HG03108 (cell line): ENCODE data around the gene WSCD1.

Source experiments
- ATAC-seq: cut with Tn5 transposase; IDR thresholded peaks from one replicate; pipeline ENCODE4 v1.9.1; 2021; ENCODE audit warnings: moderate library complexity; ENCODE audit not compliant: unreplicated experiment

The WSCD1 gene

GRCh38 chr17:6104956-6105648 is 34.9 kb downstream of the WSCD1 start:
- ATAC-seq, result no peak

GRCh38 chr17:6105649-6106007 is 35.4 kb downstream of the WSCD1 start:
- no peak for ATAC-seq

GRCh38 chr17:6106212-6106611 is 36.0 kb downstream of the WSCD1 start:
- no peak for ATAC-seq

GRCh38 chr17:6107791-6108190 is 37.6 kb downstream of the WSCD1 start:
- ATAC-seq, result no peak

- no peak for ATAC-seq
These were observed 38.2 kb downstream of the WSCD1 start for GRCh38 chr17:6108382-6108781.

GRCh38 chr17:6108987-6109386 is 38.8 kb downstream of the WSCD1 start:
- ATAC-seq, result no peak

GRCh38 chr17:6109536-6109935 is 39.4 kb downstream of the WSCD1 start:
- no peak for ATAC-seq

GRCh38 chr17:6110088-6110487 is 39.9 kb downstream of the WSCD1 start:
- no peak for ATAC-seq

GRCh38 chr17:6110592-6110991 is 40.4 kb downstream of the WSCD1 start:
- ATAC-seq, result no peak

- no peak for ATAC-seq
These were observed 50.2 kb downstream of the WSCD1 start for GRCh38 chr17:6120351-6120750.

GRCh38 chr17:6124856-6125255 is 54.7 kb downstream of the WSCD1 start:
- no peak for ATAC-seq

GRCh38 chr17:6126768-6127167 is 56.6 kb downstream of the WSCD1 start:
- no peak for ATAC-seq

- ATAC-seq, result no peak
These were observed 64.5 kb downstream of the WSCD1 start for GRCh38 chr17:6134721-6135120.

- ATAC-seq, result no peak
These were observed 65.1 kb downstream of the WSCD1 start for GRCh38 chr17:6135236-6135635.

GRCh38 chr17:6135996-6136395 is 65.8 kb downstream of the WSCD1 start:
- no peak for ATAC-seq

GRCh38 chr17:6137716-6138502 is 67.7 kb downstream of the WSCD1 start:
- ATAC-seq, result no peak

GRCh38 chr17:6138761-6139446 is 68.7 kb downstream of the WSCD1 start:
- no peak for ATAC-seq

GRCh38 chr17:6139447-6139832 is 69.3 kb downstream of the WSCD1 start:
- ATAC-seq, result no peak

- no peak for ATAC-seq
These were observed 70.0 kb downstream of the WSCD1 start for GRCh38 chr17:6140188-6140587.

- no peak for ATAC-seq
These were observed 70.7 kb downstream of the WSCD1 start for GRCh38 chr17:6140728-6141330.

- no peak for ATAC-seq
These were observed 72.5 kb downstream of the WSCD1 start for GRCh38 chr17:6142701-6143100.

- no peak for ATAC-seq
These were observed 75.8 kb downstream of the WSCD1 start for GRCh38 chr17:6145946-6146345.
